ENCODE measurements around the gene RHOBTB3.

The RHOBTB3 gene

GRCh38 chr5:95748133-95748532 is 17.0 kb downstream of the RHOBTB3 start:
- TF ChIP-seq CTCF (IDR thresholded peaks at IDR 0.05; ENCODE audit: insufficient read depth, low read length, missing control alignments): no peak
- no peak overlapping the region for H3K4me3 ChIP-seq (ENCODE audit: low read depth, low read length)
- no peak for DNase-seq (ENCODE audit: low read depth, low spot score)
- CTCF ChIA-PET: interaction anchor here (1.0 to 2.1 kb wide), 5 partner anchors 13 to 98 kb away, joined by 3 to 9 read pairs (median 3); no protein-coding TSS in a partner anchor
- POLR2A ChIA-PET: interaction anchor here (0.6 kb wide), 1 partner anchor 74 kb away, joined by 4 read pairs; the partner anchor contains the start of gene GLRX

- CTCF ChIA-PET: interaction anchor here (1.2 to 1.3 kb wide), 2 partner anchors 90 to 93 kb away, joined by 3 read pairs; no protein-coding TSS in a partner anchor
Observed at GRCh38 chr5:95754545-95754944, 23.4 kb downstream of the RHOBTB3 start.

GRCh38 chr5:95759005-95759404 is 27.9 kb downstream of the RHOBTB3 start:
- ChIA-PET CTCF (interaction anchor here (1.0 to 2.3 kb wide), 4 partner anchors 14 to 95 kb away, joined by 3 to 16 read pairs (median 4); no protein-coding TSS in a partner anchor), POLR2A (no interaction called here)
- TF ChIP-seq CTCF (IDR thresholded peaks at IDR 0.05; ENCODE audit: insufficient read depth, low read length, missing control alignments): no peak
- no peak overlapping the region for H3K4me3 ChIP-seq (ENCODE audit: low read depth, low read length)
- DNase-seq (ENCODE audit: low read depth, low spot score): no peak

More at GRCh38 chr5:95754545-95754944, 23.4 kb downstream of the RHOBTB3 start:
- H3K4me3 ChIP-seq (ENCODE audit: low read depth, low read length): no peak overlapping the region
- no peak for DNase-seq (ENCODE audit: low read depth, low spot score)
- POLR2A ChIA-PET: no interaction called here
- TF ChIP-seq CTCF (IDR thresholded peaks at IDR 0.05; ENCODE audit: insufficient read depth, low read length, missing control alignments): no peak

GRCh38 chr5:95759634-95760033 is 28.5 kb downstream of the RHOBTB3 start:
- H3K4me3 ChIP-seq (ENCODE audit: low read depth, low read length): no peak overlapping the region
- DNase-seq (ENCODE audit: low read depth, low spot score): peak; percentile 28
- TF ChIP-seq CTCF (IDR thresholded peaks at IDR 0.05; ENCODE audit: insufficient read depth, low read length, missing control alignments): no peak
- ChIA-PET CTCF (interaction anchor here (0.9 to 2.3 kb wide), 4 partner anchors 25 to 96 kb away, joined by 3 to 16 read pairs (median 4); no protein-coding TSS in a partner anchor), POLR2A (interaction anchor here (0.5 to 1.0 kb wide), 5 partner anchors 25 to 177 kb away, joined by 3 to 10 read pairs (median 5); partner anchors contain the start of genes RFESD and RHOBTB3)

- no peak for TF ChIP-seq CTCF (IDR thresholded peaks at IDR 0.05; ENCODE audit: insufficient read depth, low read length, missing control alignments)
- CTCF ChIA-PET: interaction anchor here (0.9 to 1.0 kb wide), 2 partner anchors 90 to 92 kb away, joined by 3 read pairs; no protein-coding TSS in a partner anchor
- peak; percentile 99 for DNase-seq (ENCODE audit: low read depth, low spot score)
- POLR2A ChIA-PET: interaction anchor here (0.5 to 1.0 kb wide), 6 partner anchors 26 to 176 kb away, joined by 3 to 10 read pairs (median 4); partner anchors contain the start of genes RFESD and RHOBTB3
- peak overlapping the region; percentile 30 for H3K4me3 ChIP-seq (ENCODE audit: low read depth, low read length)
Observed at GRCh38 chr5:95760273-95761191, 29.4 kb downstream of the RHOBTB3 start.

Measured in AG04449 (cell line).